HCT116 (cell line): ENCODE results near the gene GGCX.

Experiments used
- CEBPB ChIP-seq: IDR thresholded peaks from 2 replicates; pipeline ENCODE4 v1.6.1; 2012; ENCODE audit warnings: low read depth
- EGR1 ChIP-seq: IDR thresholded peaks from 2 replicates; pipeline ENCODE4 v1.6.1; 2012; ENCODE audit warnings: low read depth
- EZH2 ChIP-seq: fragments of 200-600 bp; sonication (generic); IDR thresholded peaks from 2 replicates; pipeline ENCODE4 v1.6.1; 2017; ENCODE audit warnings: antibody characterized with exemption, mixed run types
- POLR2A ChIP-seq: IDR thresholded peaks from 2 replicates; pipeline ENCODE4 v1.7.0; 2011; ENCODE audit warnings: borderline replicate concordance; ENCODE audit not compliant: insufficient read depth, insufficient read length; ENCODE audit errors: extremely low read depth
- RAD21 ChIP-seq: IDR thresholded peaks from 2 replicates; pipeline ENCODE4 v1.6.1; 2012; ENCODE audit warnings: low read depth, mild to moderate bottlenecking
- SP1 ChIP-seq: IDR thresholded peaks from 2 replicates; pipeline ENCODE4 v1.6.1; 2012; ENCODE audit warnings: low read depth
- TCF7L2 ChIP-seq: IDR thresholded peaks from 2 replicates; pipeline ENCODE4 v1.7.0; 2011; ENCODE audit warnings: borderline replicate concordance, inconsistent platforms; ENCODE audit not compliant: insufficient read depth, insufficient read length; ENCODE audit errors: extremely low read depth
- YY1 ChIP-seq: IDR thresholded peaks from 2 replicates; pipeline ENCODE4 v1.6.1; 2011; ENCODE audit warnings: low read length, low read depth, moderate library complexity, mild to moderate bottlenecking; ENCODE audit not compliant: insufficient replicate concordance; ENCODE audit errors: extremely low read depth
- TF ChIP-seq, protein P1 (sequence below), 3 experiments: fragments of 200-600 bp in 1 of 3; sonication (generic) in 1 of 3; IDR thresholded peaks in 2 of 3; conservative IDR thresholded peaks in 1 of 3; 2 replicates each; pipeline ENCODE4 v1.5.1; 2012 to 2017; ENCODE audit warnings: low read depth in 2 of 3, low read length in 2 of 3, antibody characterized with exemption in 1 of 3, borderline replicate concordance in 1 of 3, control low read depth in 1 of 3, mild to moderate bottlenecking in 1 of 3, mixed read lengths in 1 of 3, mixed run types in 1 of 3, moderate library complexity in 1 of 3; ENCODE audit not compliant: insufficient read depth in 1 of 3
- TF ChIP-seq, protein P2 (sequence below): IDR thresholded peaks from 2 replicates; pipeline ENCODE4 v1.6.1; 2012; ENCODE audit warnings: low read depth
- TF ChIP-seq, protein P3 (sequence below): IDR thresholded peaks from 2 replicates; pipeline ENCODE4 v1.6.1; 2011; ENCODE audit warnings: mild to moderate bottlenecking, low read length, moderate library complexity; ENCODE audit not compliant: insufficient replicate concordance; ENCODE audit errors: extremely low read depth

DNA sequence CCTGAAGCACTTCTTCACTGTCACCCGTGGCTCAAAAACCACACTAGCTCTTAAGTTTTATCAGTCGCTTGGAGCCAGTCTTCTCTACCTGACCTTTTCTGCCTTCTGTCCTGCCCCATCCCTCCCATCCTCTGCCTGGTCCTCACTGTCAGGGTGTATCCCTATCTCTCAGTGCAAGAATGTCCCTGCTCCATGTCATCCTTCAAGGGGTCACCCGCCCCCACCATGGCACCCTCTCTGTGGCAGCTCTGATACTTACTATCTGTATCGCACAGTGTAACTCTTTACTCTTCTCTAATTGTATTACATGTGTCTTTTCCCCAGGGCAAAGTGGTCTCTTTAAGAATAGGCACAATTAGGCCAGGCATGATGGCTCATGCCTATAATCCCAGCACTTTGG is 27.4 kb upstream of the GGCX start:
- TF ChIP-seq, protein P1, sequence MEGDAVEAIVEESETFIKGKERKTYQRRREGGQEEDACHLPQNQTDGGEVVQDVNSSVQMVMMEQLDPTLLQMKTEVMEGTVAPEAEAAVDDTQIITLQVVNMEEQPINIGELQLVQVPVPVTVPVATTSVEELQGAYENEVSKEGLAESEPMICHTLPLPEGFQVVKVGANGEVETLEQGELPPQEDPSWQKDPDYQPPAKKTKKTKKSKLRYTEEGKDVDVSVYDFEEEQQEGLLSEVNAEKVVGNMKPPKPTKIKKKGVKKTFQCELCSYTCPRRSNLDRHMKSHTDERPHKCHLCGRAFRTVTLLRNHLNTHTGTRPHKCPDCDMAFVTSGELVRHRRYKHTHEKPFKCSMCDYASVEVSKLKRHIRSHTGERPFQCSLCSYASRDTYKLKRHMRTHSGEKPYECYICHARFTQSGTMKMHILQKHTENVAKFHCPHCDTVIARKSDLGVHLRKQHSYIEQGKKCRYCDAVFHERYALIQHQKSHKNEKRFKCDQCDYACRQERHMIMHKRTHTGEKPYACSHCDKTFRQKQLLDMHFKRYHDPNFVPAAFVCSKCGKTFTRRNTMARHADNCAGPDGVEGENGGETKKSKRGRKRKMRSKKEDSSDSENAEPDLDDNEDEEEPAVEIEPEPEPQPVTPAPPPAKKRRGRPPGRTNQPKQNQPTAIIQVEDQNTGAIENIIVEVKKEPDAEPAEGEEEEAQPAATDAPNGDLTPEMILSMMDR (IDR thresholded peaks at IDR 0.05 in 2 of 3, conservative IDR thresholded peaks at IDR 0.05 in 1 of 3; ENCODE audit: borderline replicate concordance in 1 of 3, insufficient read depth in 1 of 3, low read depth in 2 of 3, low read length in 2 of 3): no peak
- TF ChIP-seq CEBPB: no peak
- no peak for TF ChIP-seq EZH2
- TF ChIP-seq POLR2A: no peak
- TF ChIP-seq, protein P2, sequence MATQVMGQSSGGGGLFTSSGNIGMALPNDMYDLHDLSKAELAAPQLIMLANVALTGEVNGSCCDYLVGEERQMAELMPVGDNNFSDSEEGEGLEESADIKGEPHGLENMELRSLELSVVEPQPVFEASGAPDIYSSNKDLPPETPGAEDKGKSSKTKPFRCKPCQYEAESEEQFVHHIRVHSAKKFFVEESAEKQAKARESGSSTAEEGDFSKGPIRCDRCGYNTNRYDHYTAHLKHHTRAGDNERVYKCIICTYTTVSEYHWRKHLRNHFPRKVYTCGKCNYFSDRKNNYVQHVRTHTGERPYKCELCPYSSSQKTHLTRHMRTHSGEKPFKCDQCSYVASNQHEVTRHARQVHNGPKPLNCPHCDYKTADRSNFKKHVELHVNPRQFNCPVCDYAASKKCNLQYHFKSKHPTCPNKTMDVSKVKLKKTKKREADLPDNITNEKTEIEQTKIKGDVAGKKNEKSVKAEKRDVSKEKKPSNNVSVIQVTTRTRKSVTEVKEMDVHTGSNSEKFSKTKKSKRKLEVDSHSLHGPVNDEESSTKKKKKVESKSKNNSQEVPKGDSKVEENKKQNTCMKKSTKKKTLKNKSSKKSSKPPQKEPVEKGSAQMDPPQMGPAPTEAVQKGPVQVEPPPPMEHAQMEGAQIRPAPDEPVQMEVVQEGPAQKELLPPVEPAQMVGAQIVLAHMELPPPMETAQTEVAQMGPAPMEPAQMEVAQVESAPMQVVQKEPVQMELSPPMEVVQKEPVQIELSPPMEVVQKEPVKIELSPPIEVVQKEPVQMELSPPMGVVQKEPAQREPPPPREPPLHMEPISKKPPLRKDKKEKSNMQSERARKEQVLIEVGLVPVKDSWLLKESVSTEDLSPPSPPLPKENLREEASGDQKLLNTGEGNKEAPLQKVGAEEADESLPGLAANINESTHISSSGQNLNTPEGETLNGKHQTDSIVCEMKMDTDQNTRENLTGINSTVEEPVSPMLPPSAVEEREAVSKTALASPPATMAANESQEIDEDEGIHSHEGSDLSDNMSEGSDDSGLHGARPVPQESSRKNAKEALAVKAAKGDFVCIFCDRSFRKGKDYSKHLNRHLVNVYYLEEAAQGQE: no peak
- TF ChIP-seq, protein P3, sequence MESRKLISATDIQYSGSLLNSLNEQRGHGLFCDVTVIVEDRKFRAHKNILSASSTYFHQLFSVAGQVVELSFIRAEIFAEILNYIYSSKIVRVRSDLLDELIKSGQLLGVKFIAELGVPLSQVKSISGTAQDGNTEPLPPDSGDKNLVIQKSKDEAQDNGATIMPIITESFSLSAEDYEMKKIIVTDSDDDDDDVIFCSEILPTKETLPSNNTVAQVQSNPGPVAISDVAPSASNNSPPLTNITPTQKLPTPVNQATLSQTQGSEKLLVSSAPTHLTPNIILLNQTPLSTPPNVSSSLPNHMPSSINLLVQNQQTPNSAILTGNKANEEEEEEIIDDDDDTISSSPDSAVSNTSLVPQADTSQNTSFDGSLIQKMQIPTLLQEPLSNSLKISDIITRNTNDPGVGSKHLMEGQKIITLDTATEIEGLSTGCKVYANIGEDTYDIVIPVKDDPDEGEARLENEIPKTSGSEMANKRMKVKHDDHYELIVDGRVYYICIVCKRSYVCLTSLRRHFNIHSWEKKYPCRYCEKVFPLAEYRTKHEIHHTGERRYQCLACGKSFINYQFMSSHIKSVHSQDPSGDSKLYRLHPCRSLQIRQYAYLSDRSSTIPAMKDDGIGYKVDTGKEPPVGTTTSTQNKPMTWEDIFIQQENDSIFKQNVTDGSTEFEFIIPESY: no peak
- TF ChIP-seq RAD21: no peak
- no peak for TF ChIP-seq TCF7L2
- no peak for TF ChIP-seq EGR1
- no peak for TF ChIP-seq YY1
- TF ChIP-seq SP1: no peak
